Bronchial epithelial cell (primary cell): ENCODE results near the gene CD22. TPM values are rescaled to one million over a fixed set of nuclear protein-coding genes. Genes with fewer than 3 reads are reported as not detected.

Source experiments
- DNase-seq: peaks from one replicate; pipeline ENCODE4 v3.0.0-alpha.2; 2010; ENCODE audit warnings: low read depth
- FAIRE-seq: peaks from 2 replicates; lab custom pipeline; 2011; peaks lifted over from hg19 to GRCh38; lab: Jason Lieb, UNC
- H3K27me3 ChIP-seq: 2 replicates; pipeline ENCODE4 v1.5.1; 2011; ENCODE audit warnings: low read length; ENCODE audit not compliant: control insufficient read depth, insufficient read depth
- H3K36me3 ChIP-seq: 2 replicates; pipeline ENCODE4 v1.5.1; 2011; ENCODE audit warnings: low read length; ENCODE audit not compliant: control insufficient read depth, insufficient read depth
- H3K4me3 ChIP-seq: 2 replicates; pipeline ENCODE4 v1.5.1; 2011; ENCODE audit warnings: mild to moderate bottlenecking, low read depth, low read length, control low read depth
- CTCF ChIP-seq: IDR thresholded peaks from 2 replicates; pipeline ENCODE4 v1.5.1; 2011; ENCODE audit warnings: mild to moderate bottlenecking, moderate library complexity, low read length, control low read depth, inconsistent platforms; ENCODE audit not compliant: insufficient read depth, severe bottlenecking
- total RNA-seq: library from RNA; depleted of rRNA; stranded (reverse); fragments of >200 nt; gene quantifications from 2 replicates; pipeline ENCODE4 v1.2.1, GENCODE V29; 2014

Gene CD22
- total RNA-seq, 1 donor from 2014 or later, result 0.53 TPM

- Histone ChIP-seq H3K4me3 (no peak overlapping the region), H3K36me3 (no peaks in the 10 kb centered on the region), H3K27me3 (no peaks in the 10 kb centered on the region)
- FAIRE-seq (no peak), DNase-seq (no peak)
- no peak for TF ChIP-seq CTCF
Observed at GRCh38 chr19:35294328-35294727, 34.7 kb upstream of the CD22 start.

- FAIRE-seq, result no peak
- Histone ChIP-seq H3K36me3 (no peaks in the 10 kb centered on the region), H3K27me3 (no peaks in the 10 kb centered on the region), H3K4me3 (no peak overlapping the region)
- TF ChIP-seq CTCF, result no peak
- no peak for DNase-seq
Observed at GRCh38 chr19:35294859-35295791, 33.9 kb upstream of the CD22 start.

- FAIRE-seq (no peak), DNase-seq (no peak)
- TF ChIP-seq CTCF, result no peak
- Histone ChIP-seq H3K36me3 (no peaks in the 10 kb centered on the region), H3K27me3 (no peaks in the 10 kb centered on the region), H3K4me3 (no peak overlapping the region)
Observed at GRCh38 chr19:35295792-35296462, 33.1 kb upstream of the CD22 start.

GRCh38 chr19:35296644-35297514, 32.1 kb upstream of the CD22 start:
- peak; percentile 97 for FAIRE-seq
- H3K36me3 ChIP-seq, result no peaks in the 10 kb centered on the region
- no peak overlapping the region for H3K4me3 ChIP-seq
- DNase-seq, result no peak
- no peaks in the 10 kb centered on the region for H3K27me3 ChIP-seq
- no peak for TF ChIP-seq CTCF

GRCh38 chr19:35297515-35297848, 31.5 kb upstream of the CD22 start:
- Histone ChIP-seq H3K4me3 (no peak overlapping the region), H3K27me3 (no peaks in the 10 kb centered on the region), H3K36me3 (no peaks in the 10 kb centered on the region)
- DNase-seq (no peak), FAIRE-seq (no peak)
- TF ChIP-seq CTCF, result no peak
